AG04450 (cell line): Measurements from ENCODE around the gene C1GALT1. TPM values are rescaled to one million over a fixed set of nuclear protein-coding genes. Genes with fewer than 3 reads are reported as not detected.
"Not testable (repeated sequence)": the region's sequence is repeated elsewhere in the genome, so short reads cannot be mapped to it uniquely, and the experiment has no call there.

ENCODE experiments used
- CTCF ChIA-PET: fragments of 300-600, 350-600 bp; formaldehyde crosslinking; extraction: SDS; loops from one replicate; lab custom pipeline; 2022; ENCODE audit warnings: antibody characterized with exemption, inconsistent platforms; lab: Charles Lee
- POLR2A ChIA-PET: fragments of 350-600 bp; formaldehyde crosslinking; extraction: SDS; loops from one replicate; lab custom pipeline; 2021; ENCODE audit warnings: antibody characterized with exemption, inconsistent platforms; lab: Yijun Ruan, JAX
- DNase-seq: peaks from one replicate; pipeline ENCODE4 v3.0.0-alpha.2; 2011; ENCODE audit warnings: low read depth, low spot score
- H3K27ac ChIP-seq: one replicate; pipeline ENCODE4 v1.5.1; 2012; ENCODE audit warnings: low read depth, low read length, control low read depth
- H3K27me3 ChIP-seq: one replicate; pipeline ENCODE4 v1.6.0; 2012; ENCODE audit warnings: low read length; ENCODE audit not compliant: control insufficient read depth, insufficient read depth
- H3K4me3 ChIP-seq: 2 replicates; pipeline ENCODE4 v1.5.1; 2011; ENCODE audit warnings: mild to moderate bottlenecking, low read depth, low read length, control low read depth
- H3K9me3 ChIP-seq: 2 replicates; pipeline ENCODE4 v1.5.1; 2012; ENCODE audit warnings: low read length; ENCODE audit not compliant: control insufficient read depth, insufficient read depth
- polyA plus RNA-seq: library from polyadenylated mRNA; depleted of rRNA; stranded (reverse); fragments of >200 nt; gene quantifications from 2 replicates; pipeline ENCODE4 v1.2.3, GENCODE V29; 2011
- TF ChIP-seq, protein P1 (sequence below): IDR thresholded peaks from 2 replicates; pipeline ENCODE4 v1.5.1; 2011; ENCODE audit warnings: low read depth, low read length, control low read depth, inconsistent platforms

C1GALT1 gene
- polyA plus RNA-seq, 1 experiment = 24.0 TPM

- POLR2A ChIA-PET = no interaction called here
- CTCF ChIA-PET = interaction anchor here (0.8 kb wide), 1 partner anchor 36 kb away, joined by 3 read pairs; no protein-coding TSS in a partner anchor
Measured at GRCh38 chr7:7138897-7139296, 43.4 kb upstream of the C1GALT1 start.

GRCh38 chr7:7143404-7143803, 38.9 kb upstream of the C1GALT1 start:
- DNase-seq, H3K9me3 ChIP-seq, CTCF ChIA-PET, H3K4me3 ChIP-seq, H3K27me3 ChIP-seq, POLR2A ChIA-PET, H3K27ac ChIP-seq: not testable (repeated sequence)

More at GRCh38 chr7:7138897-7139296, 43.4 kb upstream of the C1GALT1 start:
- no peak overlapping the region for H3K27ac ChIP-seq
- no peaks in the 10 kb centered on the region for H3K9me3 ChIP-seq
- TF ChIP-seq, protein P1, sequence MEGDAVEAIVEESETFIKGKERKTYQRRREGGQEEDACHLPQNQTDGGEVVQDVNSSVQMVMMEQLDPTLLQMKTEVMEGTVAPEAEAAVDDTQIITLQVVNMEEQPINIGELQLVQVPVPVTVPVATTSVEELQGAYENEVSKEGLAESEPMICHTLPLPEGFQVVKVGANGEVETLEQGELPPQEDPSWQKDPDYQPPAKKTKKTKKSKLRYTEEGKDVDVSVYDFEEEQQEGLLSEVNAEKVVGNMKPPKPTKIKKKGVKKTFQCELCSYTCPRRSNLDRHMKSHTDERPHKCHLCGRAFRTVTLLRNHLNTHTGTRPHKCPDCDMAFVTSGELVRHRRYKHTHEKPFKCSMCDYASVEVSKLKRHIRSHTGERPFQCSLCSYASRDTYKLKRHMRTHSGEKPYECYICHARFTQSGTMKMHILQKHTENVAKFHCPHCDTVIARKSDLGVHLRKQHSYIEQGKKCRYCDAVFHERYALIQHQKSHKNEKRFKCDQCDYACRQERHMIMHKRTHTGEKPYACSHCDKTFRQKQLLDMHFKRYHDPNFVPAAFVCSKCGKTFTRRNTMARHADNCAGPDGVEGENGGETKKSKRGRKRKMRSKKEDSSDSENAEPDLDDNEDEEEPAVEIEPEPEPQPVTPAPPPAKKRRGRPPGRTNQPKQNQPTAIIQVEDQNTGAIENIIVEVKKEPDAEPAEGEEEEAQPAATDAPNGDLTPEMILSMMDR = no peak
- no peak overlapping the region for H3K4me3 ChIP-seq
- no peak for DNase-seq
- H3K27me3 ChIP-seq = no peaks in the 10 kb centered on the region

DNA sequence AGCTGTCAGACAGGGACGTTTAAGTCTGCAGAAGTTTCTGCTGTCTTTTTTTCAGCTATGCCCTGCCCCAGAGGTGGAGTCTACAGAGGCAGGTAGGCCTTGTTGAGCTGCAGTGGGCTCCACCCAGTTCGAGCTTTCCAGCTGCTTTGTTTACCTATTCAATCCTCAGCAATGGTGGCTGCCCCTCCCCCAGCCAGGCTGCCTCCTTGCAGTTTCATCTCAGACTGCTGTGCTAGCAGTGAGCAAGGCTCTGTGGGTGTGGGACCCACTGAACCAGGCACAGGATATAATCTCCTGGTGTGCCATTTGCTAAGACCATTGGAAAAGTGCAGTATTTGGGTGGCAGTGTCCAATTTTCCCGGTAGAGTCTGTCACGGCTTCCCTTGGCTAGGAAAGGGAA, 37.2 kb upstream of the C1GALT1 start:
- DNase-seq, H3K27ac ChIP-seq, H3K9me3 ChIP-seq, H3K27me3 ChIP-seq, H3K4me3 ChIP-seq, POLR2A ChIA-PET, CTCF ChIA-PET: not testable (repeated sequence)

DNA sequence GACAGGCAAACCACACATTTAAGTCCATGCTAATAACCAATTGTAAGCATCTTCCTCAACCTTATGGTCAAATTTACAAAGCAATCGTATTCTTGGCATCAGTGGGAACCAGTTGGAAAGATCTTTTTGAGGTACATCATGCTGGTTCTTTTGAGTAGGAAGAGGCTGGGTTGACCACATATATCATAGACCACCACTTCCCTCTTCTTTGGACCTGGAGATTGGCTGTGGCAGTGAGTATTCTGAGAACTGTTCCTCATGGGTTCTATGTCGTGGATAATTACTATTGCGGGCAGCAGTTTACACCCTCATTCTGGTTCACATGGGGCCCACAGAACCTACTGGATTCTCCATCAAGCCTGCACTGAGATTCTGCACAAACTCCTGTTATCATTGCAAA, 35.5 kb upstream of the C1GALT1 start:
- CTCF ChIA-PET = interaction anchor here (1.0 kb wide), 1 partner anchor 47 kb away, joined by 3 read pairs; no protein-coding TSS in a partner anchor

GRCh38 chr7:7148798-7149481, 33.4 kb upstream of the C1GALT1 start:
- no peak overlapping the region for H3K4me3 ChIP-seq
- TF ChIP-seq, protein P1 = no peak
- POLR2A ChIA-PET = no interaction called here
- no peaks in the 10 kb centered on the region for H3K27me3 ChIP-seq
- DNase-seq = no peak
- CTCF ChIA-PET = no interaction called here
- no peak overlapping the region for H3K27ac ChIP-seq
- peaks cover 6% of the 10 kb centered on the region for H3K9me3 ChIP-seq

More for the DNA sequence above, 35.5 kb upstream of the C1GALT1 start:
- no peaks in the 10 kb centered on the region for H3K27me3 ChIP-seq
- DNase-seq = no peak
- TF ChIP-seq, protein P1 = no peak
- H3K9me3 ChIP-seq = peaks cover 6% of the 10 kb centered on the region
- no peak overlapping the region for H3K4me3 ChIP-seq
- H3K27ac ChIP-seq = no peak overlapping the region
- POLR2A ChIA-PET = no interaction called here

- DNase-seq = no peak
- Histone ChIP-seq H3K4me3 (no peak overlapping the region), H3K9me3 (no peaks in the 10 kb centered on the region), H3K27me3 (no peaks in the 10 kb centered on the region), H3K27ac (no peak overlapping the region)
- ChIA-PET POLR2A (no interaction called here), CTCF (no interaction called here)
- TF ChIP-seq, protein P1 = no peak
Measured at GRCh38 chr7:7151285-7151684, 31.1 kb upstream of the C1GALT1 start.
